Transverse colon (tissue), 4 donors: ENCODE data around the gene TRAF5. TPM values are rescaled to one million over a fixed set of nuclear protein-coding genes. Genes with fewer than 3 reads are reported as not detected.
"Not testable (repeated sequence)": the region's sequence is repeated elsewhere in the genome, so short reads cannot be mapped to it uniquely, and the experiment has no call there.

Experiments used
- DNase-seq: peaks from one replicate; pipeline ENCODE4 v3.0.0-alpha.2; 2019
- H3K27ac ChIP-seq, 4 donors: fragments of 200-600 bp; sonication (generic); 2 replicates each; pipeline ENCODE4 v1.5.1; 2016 to 2018; ENCODE audit warnings: inconsistent platforms in 4 of 4
- H3K27me3 ChIP-seq: fragments of 200-600 bp; sonication (generic); 2 replicates; pipeline ENCODE4 v1.5.1; 2017; ENCODE audit warnings: inconsistent platforms
- H3K36me3 ChIP-seq, 4 donors: fragments of 200-600 bp; sonication (generic); 2 replicates each; pipeline ENCODE4 v1.5.1; 2017 to 2019; ENCODE audit warnings: inconsistent platforms in 4 of 4
- H3K4me1 ChIP-seq, 4 donors: fragments of 200-600 bp; sonication (generic); 2 replicates each; pipeline ENCODE4 v1.5.1; 2017 to 2020; ENCODE audit warnings: inconsistent platforms in 4 of 4
- H3K4me3 ChIP-seq, 4 donors: fragments of 200-600 bp; sonication (generic); 1 replicate in 1 of 4; 2 replicates in 3 of 4; pipeline versions ENCODE4 v1.5.1 to v1.6.1; 2017 to 2019; ENCODE audit warnings: inconsistent platforms in 4 of 4
- H3K9me3 ChIP-seq, 2 donors: fragments of 200-600 bp; sonication (generic); 2 replicates each; pipeline ENCODE4 v1.5.1; 2017 to 2019; ENCODE audit warnings: inconsistent platforms in 2 of 2
- EP300 ChIP-seq: sonication (generic); formaldehyde crosslinking; IDR thresholded peaks from one replicate; pipeline ENCODE4 v1.6.1; 2017; ENCODE audit warnings: antibody characterized with exemption, low read depth
- POLR2A ChIP-seq: fragments of 450-650 bp; IDR thresholded peaks from one replicate; pipeline ENCODE4 v1.6.1; 2016; ENCODE audit warnings: antibody characterized with exemption, mild to moderate bottlenecking, moderate library complexity
- POLR2AphosphoS5 ChIP-seq, 3 donors: sonication (generic); formaldehyde crosslinking; IDR thresholded peaks; one replicate each; pipeline ENCODE4 v1.6.1; 2016; ENCODE audit warnings: antibody characterized with exemption in 3 of 3
- WGBS, 2 donors: methylation state at CpG; one replicate each; pipeline ENCODE4 v1.1.5; 2018; ENCODE audit warnings: low coverage in 1 of 2; 5-methylcytosine and 5-hydroxymethylcytosine counted together
- in situ Hi-C, 4 donors: fragments of 200-750 bp; cut with MboI; loops; one replicate each; pipeline versions ENCODE4 v1.15.0 to v1.15.1; 2017; ENCODE audit warnings: low sequenced_read_pairs in 3 of 4, low pct_ligation_motif_present in 1 of 4, low pct_unique_long_range_greater_than_20kb in 1 of 4
- intact Hi-C: fragments of 100-400 bp; cut with DNase I; formaldehyde crosslinking; loops from one replicate; pipeline ENCODE4 v1.15.1; 2023; ENCODE audit warnings: low total_unique reads
- total RNA-seq, 4 donors: library from RNA; depleted of rRNA; stranded (reverse); fragments of >200 nt; gene quantifications; one replicate each; pipeline ENCODE4 v1.1.0, GENCODE V29; 2016
- TF ChIP-seq, protein P1 (sequence below), 5 experiments: fragments of 200-600 bp in 3 of 5; fragments of 450-650 bp in 2 of 5; sonication (generic) in 3 of 5; IDR thresholded peaks; 1 replicate in 2 of 5; 2 replicates in 3 of 5; pipeline ENCODE4 v1.5.1; 2016 to 2017; ENCODE audit warnings: antibody characterized with exemption in 5 of 5, inconsistent platforms in 3 of 5, mild to moderate bottlenecking in 2 of 5, moderate library complexity in 1 of 5

TRAF5 gene
- total RNA-seq, 4 donors from 2014 or later = 10.5 to 30.5 (median 17.0) TPM

DNA sequence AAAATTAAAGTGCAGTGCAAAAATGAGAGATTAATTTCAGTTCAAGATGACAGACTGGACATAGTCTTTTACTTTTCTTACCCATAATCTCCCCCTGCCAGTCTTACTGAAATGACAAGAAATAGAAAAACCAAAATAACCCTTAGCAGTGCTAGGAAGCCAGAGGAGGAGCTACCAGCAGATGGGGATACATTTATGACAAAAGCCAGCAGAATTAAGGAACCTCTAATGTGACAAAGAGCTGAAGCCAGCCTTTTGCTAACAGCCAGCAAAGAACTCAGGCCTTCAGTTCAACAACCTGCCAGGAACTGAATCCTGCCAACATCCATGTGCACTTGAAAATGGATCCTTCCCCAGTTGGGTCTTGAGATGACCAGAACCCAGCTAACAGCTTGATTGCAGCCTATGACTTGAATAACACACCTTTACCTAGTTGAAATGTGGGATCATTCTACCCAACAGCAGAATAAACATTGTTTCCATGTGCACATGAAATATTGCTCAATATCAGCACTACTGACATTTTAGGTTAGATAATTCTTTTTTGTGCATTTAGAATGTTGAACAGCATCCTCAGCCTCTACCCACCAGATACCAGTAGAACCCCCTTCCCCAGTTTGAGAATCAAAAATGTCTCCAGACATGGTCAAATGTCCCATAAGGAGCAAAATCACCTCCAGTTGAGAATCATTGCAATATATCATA lies 7.9 kb upstream of the TRAF5 start:
- intact Hi-C loops = no loop called here
- no peak for DNase-seq
- in situ Hi-C loops = loop anchor here in 2 of 4 donors (25.0 kb wide), 2 partner anchors 169 to 194 kb away; partner anchors contain the start of gene RD3 (in 1 of the 2)
- no peak overlapping the region for H3K4me3 ChIP-seq
- no peak overlapping the region for H3K27ac ChIP-seq
- TF ChIP-seq POLR2AphosphoS5 (IDR thresholded peaks at IDR 0.05) (no peak), EP300 (no peak), POLR2A (no peak)
- TF ChIP-seq, protein P1, sequence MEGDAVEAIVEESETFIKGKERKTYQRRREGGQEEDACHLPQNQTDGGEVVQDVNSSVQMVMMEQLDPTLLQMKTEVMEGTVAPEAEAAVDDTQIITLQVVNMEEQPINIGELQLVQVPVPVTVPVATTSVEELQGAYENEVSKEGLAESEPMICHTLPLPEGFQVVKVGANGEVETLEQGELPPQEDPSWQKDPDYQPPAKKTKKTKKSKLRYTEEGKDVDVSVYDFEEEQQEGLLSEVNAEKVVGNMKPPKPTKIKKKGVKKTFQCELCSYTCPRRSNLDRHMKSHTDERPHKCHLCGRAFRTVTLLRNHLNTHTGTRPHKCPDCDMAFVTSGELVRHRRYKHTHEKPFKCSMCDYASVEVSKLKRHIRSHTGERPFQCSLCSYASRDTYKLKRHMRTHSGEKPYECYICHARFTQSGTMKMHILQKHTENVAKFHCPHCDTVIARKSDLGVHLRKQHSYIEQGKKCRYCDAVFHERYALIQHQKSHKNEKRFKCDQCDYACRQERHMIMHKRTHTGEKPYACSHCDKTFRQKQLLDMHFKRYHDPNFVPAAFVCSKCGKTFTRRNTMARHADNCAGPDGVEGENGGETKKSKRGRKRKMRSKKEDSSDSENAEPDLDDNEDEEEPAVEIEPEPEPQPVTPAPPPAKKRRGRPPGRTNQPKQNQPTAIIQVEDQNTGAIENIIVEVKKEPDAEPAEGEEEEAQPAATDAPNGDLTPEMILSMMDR (IDR thresholded peaks at IDR 0.05) = no peak
- no peaks in the 10 kb centered on the region for H3K9me3 ChIP-seq
- peaks cover 0 to 14% (median 5%) of the 10 kb centered on the region in 4 donors for H3K36me3 ChIP-seq
- H3K27me3 ChIP-seq = no peaks in the 10 kb centered on the region
- no peaks in the 10 kb centered on the region for H3K4me1 ChIP-seq

DNA sequence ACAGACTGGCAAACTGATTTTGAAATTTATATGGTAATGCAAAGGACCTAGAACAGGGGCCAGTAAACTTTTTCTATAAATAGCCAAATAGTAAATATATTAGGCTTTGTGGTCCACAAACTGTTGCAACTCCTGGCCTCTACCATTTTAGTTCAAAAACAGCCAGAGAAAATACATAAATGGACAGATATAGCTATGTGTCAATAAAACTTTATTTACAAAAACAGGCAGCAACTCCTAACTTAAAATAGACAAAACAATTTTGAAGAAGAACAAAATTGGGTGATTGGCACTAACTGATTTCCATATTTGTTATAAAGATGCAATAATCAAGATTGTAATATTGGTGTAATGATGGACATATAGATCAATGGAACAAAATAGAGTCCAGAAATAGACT lies 6.7 kb upstream of the TRAF5 start:
- in situ Hi-C loops (loop anchor here (10.0 to 25.0 kb wide), 5 partner anchors 155 to 335 kb away; partner anchors contain the start of gene RD3 (in 1 of the 4)), intact Hi-C loops (no loop called here)
- Histone ChIP-seq H3K36me3 (peaks cover 0 to 6% (median 0%) of the 10 kb centered on the region in 4 donors), H3K27me3 (no peaks in the 10 kb centered on the region), H3K4me3 (no peak overlapping the region), H3K4me1 (no peaks in the 10 kb centered on the region), H3K9me3 (no peaks in the 10 kb centered on the region), H3K27ac (no peak overlapping the region)
- DNase-seq = no peak
- TF ChIP-seq EP300 (no peak), POLR2A (no peak), POLR2AphosphoS5 (IDR thresholded peaks at IDR 0.05) (no peak)
- TF ChIP-seq, protein P1 (IDR thresholded peaks at IDR 0.05) = no peak

DNA sequence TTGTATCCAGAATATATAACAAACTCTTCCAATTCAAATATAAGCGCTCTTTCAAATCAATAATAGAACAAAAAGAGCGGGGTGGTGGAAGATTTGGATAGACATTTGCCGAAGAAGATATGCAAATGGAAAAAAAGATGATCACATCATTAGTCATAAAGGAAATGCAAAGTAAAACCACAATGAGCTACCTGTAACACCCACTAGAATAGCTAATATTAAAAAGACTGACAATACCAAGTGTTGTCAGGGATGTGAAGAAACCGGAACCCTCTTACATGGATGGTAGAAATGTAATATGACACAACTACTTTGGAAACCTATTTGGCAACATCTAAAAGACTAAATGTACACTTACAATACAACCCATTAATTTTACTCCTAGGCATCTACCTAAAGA lies 5.7 kb upstream of the TRAF5 start:
- Histone ChIP-seq H3K4me1 (peaks cover 0 to 7% (median 4%) of the 10 kb centered on the region in 4 donors), H3K27me3 (no peaks in the 10 kb centered on the region), H3K9me3 (no peaks in the 10 kb centered on the region), H3K27ac (no peak overlapping the region), H3K4me3 (no peak overlapping the region), H3K36me3 (no peaks in the 10 kb centered on the region)
- in situ Hi-C loops = loop anchor here (10.0 to 25.0 kb wide), 5 partner anchors 154 to 334 kb away; partner anchors contain the start of gene RD3 (in 1 of the 4)
- TF ChIP-seq EP300 (no peak), POLR2AphosphoS5 (IDR thresholded peaks at IDR 0.05) (no peak), POLR2A (no peak)
- TF ChIP-seq, protein P1 (IDR thresholded peaks at IDR 0.05) = no peak
- WGBS, 2 donors = 75 to 85% methylated on average over 4 of the region's 4 CpGs
- intact Hi-C loops = no loop called here
- no peak for DNase-seq

DNA sequence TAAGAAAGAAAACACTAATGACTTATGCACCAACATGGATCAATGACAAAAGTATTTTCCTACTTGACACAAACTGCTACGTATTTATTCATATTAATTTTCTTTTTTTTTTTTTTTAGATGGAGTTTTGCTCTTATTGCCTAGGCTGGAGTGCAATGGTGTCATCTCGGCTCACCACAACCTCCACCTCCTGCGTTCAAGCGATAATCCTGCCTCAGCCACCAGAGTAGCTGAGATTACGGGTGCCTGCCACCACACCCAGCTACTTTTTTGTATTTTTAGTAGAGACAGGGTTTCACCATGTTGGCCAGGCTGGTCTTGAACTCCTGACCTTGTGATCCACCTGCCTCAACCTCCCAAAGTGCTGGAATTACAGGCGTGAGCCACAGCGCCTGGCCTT lies 5.0 kb upstream of the TRAF5 start:
- in situ Hi-C loops = loop anchor here (10.0 to 25.0 kb wide), 5 partner anchors 153 to 333 kb away; partner anchors contain the start of gene RD3 (in 1 of the 4)
- H3K4me1 ChIP-seq = peaks cover 0 to 11% (median 9%) of the 10 kb centered on the region in 4 donors
- H3K4me3 ChIP-seq, DNase-seq, intact Hi-C loops, H3K36me3 ChIP-seq, H3K27ac ChIP-seq, H3K9me3 ChIP-seq, H3K27me3 ChIP-seq: not testable (repeated sequence)
- WGBS, 2 donors = 91 to 94% methylated on average over 4 to 7 of the region's 7 CpGs
